Measurements from ENCODE around the gene LRP1. TPM values are rescaled to one million over a fixed set of nuclear protein-coding genes. Genes with fewer than 3 reads are reported as not detected.
A peak's percentile ranks its signal among the peaks of the same experiment; 100 is the strongest.

Gene LRP1
- total RNA-seq, 1 donor from 2014 or later: 138 TPM

- H3K27me3 Mint-ChIP-seq: no peaks in the 10 kb centered on the region
These were observed 11.7 kb downstream of the LRP1 start for GRCh38 chr12:57139796-57140649.

GRCh38 chr12:57141249-57141648, 13.0 kb downstream of the LRP1 start:
- no peak for DNase-seq (ENCODE audit: extremely low spot score, unreplicated experiment)
- H3K9me3 Mint-ChIP-seq: no peaks in the 10 kb centered on the region
- TF ChIP-seq CTCF (conservative IDR thresholded peaks at IDR 0.05): no peak
- no peak overlapping the region for H3K4me3 Mint-ChIP-seq
- peaks cover 42% of the 10 kb centered on the region for H3K4me1 Mint-ChIP-seq (ENCODE audit: unreplicated experiment)
- H3K36me3 Mint-ChIP-seq: peaks cover 35% of the 10 kb centered on the region
- H3K27me3 Mint-ChIP-seq: no peaks in the 10 kb centered on the region
- no peak overlapping the region for H3K27ac Mint-ChIP-seq

More at GRCh38 chr12:57139796-57140649, 11.7 kb downstream of the LRP1 start:
- peak overlapping the region; percentile 12 for H3K27ac Mint-ChIP-seq
- H3K9me3 Mint-ChIP-seq: no peaks in the 10 kb centered on the region
- H3K4me1 Mint-ChIP-seq (ENCODE audit: unreplicated experiment): peaks cover 39% of the 10 kb centered on the region
- no peak overlapping the region for H3K4me3 Mint-ChIP-seq
- no peak for DNase-seq (ENCODE audit: extremely low spot score, unreplicated experiment)
- no peak for TF ChIP-seq CTCF (conservative IDR thresholded peaks at IDR 0.05)
- peaks cover 29% of the 10 kb centered on the region for H3K36me3 Mint-ChIP-seq

- no peak for DNase-seq (ENCODE audit: extremely low spot score, unreplicated experiment)
- no peaks in the 10 kb centered on the region for H3K9me3 Mint-ChIP-seq
- peaks cover 35% of the 10 kb centered on the region for H3K36me3 Mint-ChIP-seq
- peak overlapping the region; percentile 23 for H3K27ac Mint-ChIP-seq
- no peaks in the 10 kb centered on the region for H3K27me3 Mint-ChIP-seq
- no peak for TF ChIP-seq CTCF (conservative IDR thresholded peaks at IDR 0.05)
- no peak overlapping the region for H3K4me3 Mint-ChIP-seq
- H3K4me1 Mint-ChIP-seq (ENCODE audit: unreplicated experiment): peaks cover 43% of the 10 kb centered on the region
These were observed 13.8 kb downstream of the LRP1 start for GRCh38 chr12:57142121-57142520.

- no peak for TF ChIP-seq CTCF (conservative IDR thresholded peaks at IDR 0.05)
- H3K4me3 Mint-ChIP-seq: no peak overlapping the region
- H3K27ac Mint-ChIP-seq: no peak overlapping the region
- peaks cover 35% of the 10 kb centered on the region for H3K36me3 Mint-ChIP-seq
- H3K27me3 Mint-ChIP-seq: no peaks in the 10 kb centered on the region
- peaks cover 49% of the 10 kb centered on the region for H3K4me1 Mint-ChIP-seq (ENCODE audit: unreplicated experiment)
- H3K9me3 Mint-ChIP-seq: no peaks in the 10 kb centered on the region
- no peak for DNase-seq (ENCODE audit: extremely low spot score, unreplicated experiment)
These were observed 14.4 kb downstream of the LRP1 start for GRCh38 chr12:57142727-57143126.

- no peaks in the 10 kb centered on the region for H3K9me3 Mint-ChIP-seq
- H3K4me3 Mint-ChIP-seq: no peak overlapping the region
- no peaks in the 10 kb centered on the region for H3K27me3 Mint-ChIP-seq
- H3K4me1 Mint-ChIP-seq (ENCODE audit: unreplicated experiment): peaks cover 54% of the 10 kb centered on the region
- H3K27ac Mint-ChIP-seq: no peak overlapping the region
- peaks cover 33% of the 10 kb centered on the region for H3K36me3 Mint-ChIP-seq
- no peak for TF ChIP-seq CTCF (conservative IDR thresholded peaks at IDR 0.05)
- DNase-seq (ENCODE audit: extremely low spot score, unreplicated experiment): no peak
These were observed 15.2 kb downstream of the LRP1 start for GRCh38 chr12:57143454-57143853.
